HepG2 (cell line): ENCODE measurements around the gene LIME1. TPM values are rescaled to one million over a fixed set of nuclear protein-coding genes. Genes with fewer than 3 reads are reported as not detected.

Experiments
- RARA ChIP-seq: IDR thresholded peaks from 2 replicates; pipeline ENCODE4 v1.6.1; 2016; ENCODE audit warnings: missing genetic modification reagents, missing compliant biosample characterization
- SMARCE1 ChIP-seq: fragments of 450-650 bp; IDR thresholded peaks from 2 replicates; pipeline ENCODE4 v1.6.1; 2017; ENCODE audit warnings: borderline replicate concordance
- polyA plus RNA-seq, 8 experiments: library from polyadenylated mRNA; depleted of rRNA in 3 of 8; stranded (reverse) in 7 of 8; unstranded in 1 of 8; fragments of >200 nt; fragmentation: Illumina TruSeq in 4 of 8; extraction: Trizol in 4 of 8; gene quantifications; 2 replicates each; pipeline versions ENCODE4 v1.2.1 to v1.2.3, GENCODE V29; 2011 to 2016; ENCODE audit warnings: low read depth in 4 of 8, missing spikeins in 1 of 8, mixed read lengths in 1 of 8; ENCODE audit not compliant: insufficient read depth in 1 of 8
- total RNA-seq, 5 experiments: library from RNA; depleted of rRNA; stranded (reverse); fragments of >200 nt; fragmentation: Illumina TruSeq; extraction: Trizol; gene quantifications; 2 replicates each; pipeline ENCODE4 v1.2.3, GENCODE V29; 2016; ENCODE audit warnings: low read depth in 1 of 5
- TF ChIP-seq, protein P1 (sequence below): sonication (generic); formaldehyde crosslinking; IDR thresholded peaks from 2 replicates; pipeline ENCODE4 v1.5.1; 2020; ENCODE audit warnings: mild to moderate bottlenecking, missing genetic modification reagents, moderate library complexity
- TF ChIP-seq, protein P2 (sequence below): sonication (generic); formaldehyde crosslinking; IDR thresholded peaks from 2 replicates; pipeline ENCODE4 v1.5.0; 2020; ENCODE audit warnings: mild to moderate bottlenecking, missing genetic modification reagents
- TF ChIP-seq, protein P3 (sequence below): sonication (generic); formaldehyde crosslinking; IDR thresholded peaks from 2 replicates; pipeline ENCODE4 v1.5.0; 2020; ENCODE audit warnings: missing genetic modification reagents, mild to moderate bottlenecking, borderline replicate concordance
- TF ChIP-seq, protein P4 (sequence below): sonication (generic); formaldehyde crosslinking; IDR thresholded peaks from 2 replicates; pipeline ENCODE4 v1.5.0; 2020; ENCODE audit warnings: mild to moderate bottlenecking, missing genetic modification reagents, moderate library complexity
- TF ChIP-seq, protein P5 (sequence below): sonication (generic); formaldehyde crosslinking; IDR thresholded peaks from 2 replicates; pipeline ENCODE4 v1.8.1; 2022; ENCODE audit warnings: low read depth, mild to moderate bottlenecking, missing genetic modification reagents
- TF ChIP-seq, protein P6 (sequence below): sonication (generic); formaldehyde crosslinking; IDR thresholded peaks from 2 replicates; pipeline ENCODE4 v1.9.0; 2021; ENCODE audit warnings: missing genetic modification reagents, borderline replicate concordance
- TF ChIP-seq, protein P7 (sequence below): sonication (generic); formaldehyde crosslinking; IDR thresholded peaks from 2 replicates; pipeline ENCODE4 v1.4.0; 2020; ENCODE audit warnings: missing genetic modification reagents

Gene LIME1
- total and polyA plus RNA-seq, 2 of the 13 experiments (the other 11 are each of a cell fraction or from before 2014, with no cell fraction given): 13.0 to 61.5 TPM

DNA sequence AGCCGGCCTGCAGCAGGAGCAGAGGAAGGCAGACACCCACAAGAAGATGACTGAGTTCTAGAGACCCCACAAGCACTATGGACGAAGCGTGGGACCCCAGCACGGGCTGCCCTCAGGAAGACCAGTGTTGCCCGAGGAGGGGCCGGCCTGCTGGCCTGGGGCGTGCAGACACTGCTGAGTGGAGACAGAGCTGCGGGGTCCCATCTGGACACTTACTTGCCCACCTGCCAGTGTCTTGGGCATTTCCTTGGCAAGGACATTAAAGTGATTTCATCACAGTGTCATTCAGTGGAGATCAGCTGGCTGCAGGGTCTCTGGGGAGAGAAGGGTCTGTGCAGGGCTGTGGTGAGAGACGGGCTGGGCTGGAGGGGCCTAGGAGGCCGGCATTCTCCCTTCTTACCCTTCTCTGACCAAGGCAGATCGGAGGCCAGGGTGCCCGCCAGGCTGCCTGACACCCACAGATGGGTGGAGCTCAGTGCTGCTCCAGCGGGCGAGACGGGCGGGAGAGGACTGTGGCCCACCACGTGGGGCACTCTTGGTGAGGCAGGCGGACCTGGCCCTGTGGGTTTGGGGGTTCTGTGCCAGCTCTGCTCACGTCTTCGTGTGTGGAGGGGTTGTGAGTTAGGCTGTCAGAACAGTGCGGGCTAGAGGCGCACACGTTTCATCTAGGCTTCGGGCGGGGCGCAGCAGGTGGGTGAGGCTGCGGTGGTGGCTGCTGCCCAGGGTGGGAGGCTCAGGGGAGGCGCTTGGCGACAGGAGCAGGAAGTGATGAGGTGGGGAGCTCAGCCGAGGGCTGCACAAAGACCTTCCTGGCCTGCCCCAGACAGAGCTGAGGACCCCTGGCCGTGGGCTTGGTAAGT, at the start of gene LIME1 (continued):
- TF ChIP-seq, protein P1, sequence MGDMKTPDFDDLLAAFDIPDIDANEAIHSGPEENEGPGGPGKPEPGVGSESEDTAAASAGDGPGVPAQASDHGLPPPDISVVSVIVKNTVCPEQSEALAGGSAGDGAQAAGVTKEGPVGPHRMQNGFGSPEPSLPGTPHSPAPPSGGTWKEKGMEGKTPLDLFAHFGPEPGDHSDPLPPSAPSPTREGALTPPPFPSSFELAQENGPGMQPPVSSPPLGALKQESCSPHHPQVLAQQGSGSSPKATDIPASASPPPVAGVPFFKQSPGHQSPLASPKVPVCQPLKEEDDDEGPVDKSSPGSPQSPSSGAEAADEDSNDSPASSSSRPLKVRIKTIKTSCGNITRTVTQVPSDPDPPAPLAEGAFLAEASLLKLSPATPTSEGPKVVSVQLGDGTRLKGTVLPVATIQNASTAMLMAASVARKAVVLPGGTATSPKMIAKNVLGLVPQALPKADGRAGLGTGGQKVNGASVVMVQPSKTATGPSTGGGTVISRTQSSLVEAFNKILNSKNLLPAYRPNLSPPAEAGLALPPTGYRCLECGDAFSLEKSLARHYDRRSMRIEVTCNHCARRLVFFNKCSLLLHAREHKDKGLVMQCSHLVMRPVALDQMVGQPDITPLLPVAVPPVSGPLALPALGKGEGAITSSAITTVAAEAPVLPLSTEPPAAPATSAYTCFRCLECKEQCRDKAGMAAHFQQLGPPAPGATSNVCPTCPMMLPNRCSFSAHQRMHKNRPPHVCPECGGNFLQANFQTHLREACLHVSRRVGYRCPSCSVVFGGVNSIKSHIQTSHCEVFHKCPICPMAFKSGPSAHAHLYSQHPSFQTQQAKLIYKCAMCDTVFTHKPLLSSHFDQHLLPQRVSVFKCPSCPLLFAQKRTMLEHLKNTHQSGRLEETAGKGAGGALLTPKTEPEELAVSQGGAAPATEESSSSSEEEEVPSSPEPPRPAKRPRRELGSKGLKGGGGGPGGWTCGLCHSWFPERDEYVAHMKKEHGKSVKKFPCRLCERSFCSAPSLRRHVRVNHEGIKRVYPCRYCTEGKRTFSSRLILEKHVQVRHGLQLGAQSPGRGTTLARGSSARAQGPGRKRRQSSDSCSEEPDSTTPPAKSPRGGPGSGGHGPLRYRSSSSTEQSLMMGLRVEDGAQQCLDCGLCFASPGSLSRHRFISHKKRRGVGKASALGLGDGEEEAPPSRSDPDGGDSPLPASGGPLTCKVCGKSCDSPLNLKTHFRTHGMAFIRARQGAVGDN (CRISPR knock-in tag): no peak
- TF ChIP-seq, protein P2, sequence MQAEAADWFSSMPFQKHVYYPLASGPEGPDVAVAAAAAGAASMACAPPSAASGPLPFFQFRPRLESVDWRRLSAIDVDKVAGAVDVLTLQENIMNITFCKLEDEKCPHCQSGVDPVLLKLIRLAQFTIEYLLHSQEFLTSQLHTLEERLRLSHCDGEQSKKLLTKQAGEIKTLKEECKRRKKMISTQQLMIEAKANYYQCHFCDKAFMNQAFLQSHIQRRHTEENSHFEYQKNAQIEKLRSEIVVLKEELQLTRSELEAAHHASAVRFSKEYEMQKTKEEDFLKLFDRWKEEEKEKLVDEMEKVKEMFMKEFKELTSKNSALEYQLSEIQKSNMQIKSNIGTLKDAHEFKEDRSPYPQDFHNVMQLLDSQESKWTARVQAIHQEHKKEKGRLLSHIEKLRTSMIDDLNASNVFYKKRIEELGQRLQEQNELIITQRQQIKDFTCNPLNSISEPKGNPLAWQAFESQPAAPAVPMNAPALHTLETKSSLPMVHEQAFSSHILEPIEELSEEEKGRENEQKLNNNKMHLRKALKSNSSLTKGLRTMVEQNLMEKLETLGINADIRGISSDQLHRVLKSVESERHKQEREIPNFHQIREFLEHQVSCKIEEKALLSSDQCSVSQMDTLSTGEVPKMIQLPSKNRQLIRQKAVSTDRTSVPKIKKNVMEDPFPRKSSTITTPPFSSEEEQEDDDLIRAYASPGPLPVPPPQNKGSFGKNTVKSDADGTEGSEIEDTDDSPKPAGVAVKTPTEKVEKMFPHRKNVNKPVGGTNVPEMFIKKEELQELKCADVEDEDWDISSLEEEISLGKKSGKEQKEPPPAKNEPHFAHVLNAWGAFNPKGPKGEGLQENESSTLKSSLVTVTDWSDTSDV (CRISPR knock-in tag): no peak
- TF ChIP-seq RARA: no peak
- TF ChIP-seq, protein P3, sequence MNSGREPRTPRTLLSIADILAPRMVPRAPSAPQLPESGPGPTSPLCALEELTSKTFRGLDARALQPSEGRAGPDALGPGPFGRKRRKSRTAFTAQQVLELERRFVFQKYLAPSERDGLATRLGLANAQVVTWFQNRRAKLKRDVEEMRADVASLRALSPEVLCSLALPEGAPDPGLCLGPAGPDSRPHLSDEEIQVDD (CRISPR knock-in tag): no peak
- TF ChIP-seq, protein P4, sequence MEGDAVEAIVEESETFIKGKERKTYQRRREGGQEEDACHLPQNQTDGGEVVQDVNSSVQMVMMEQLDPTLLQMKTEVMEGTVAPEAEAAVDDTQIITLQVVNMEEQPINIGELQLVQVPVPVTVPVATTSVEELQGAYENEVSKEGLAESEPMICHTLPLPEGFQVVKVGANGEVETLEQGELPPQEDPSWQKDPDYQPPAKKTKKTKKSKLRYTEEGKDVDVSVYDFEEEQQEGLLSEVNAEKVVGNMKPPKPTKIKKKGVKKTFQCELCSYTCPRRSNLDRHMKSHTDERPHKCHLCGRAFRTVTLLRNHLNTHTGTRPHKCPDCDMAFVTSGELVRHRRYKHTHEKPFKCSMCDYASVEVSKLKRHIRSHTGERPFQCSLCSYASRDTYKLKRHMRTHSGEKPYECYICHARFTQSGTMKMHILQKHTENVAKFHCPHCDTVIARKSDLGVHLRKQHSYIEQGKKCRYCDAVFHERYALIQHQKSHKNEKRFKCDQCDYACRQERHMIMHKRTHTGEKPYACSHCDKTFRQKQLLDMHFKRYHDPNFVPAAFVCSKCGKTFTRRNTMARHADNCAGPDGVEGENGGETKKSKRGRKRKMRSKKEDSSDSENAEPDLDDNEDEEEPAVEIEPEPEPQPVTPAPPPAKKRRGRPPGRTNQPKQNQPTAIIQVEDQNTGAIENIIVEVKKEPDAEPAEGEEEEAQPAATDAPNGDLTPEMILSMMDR (CRISPR knock-in tag): no peak
- TF ChIP-seq, protein P5, sequence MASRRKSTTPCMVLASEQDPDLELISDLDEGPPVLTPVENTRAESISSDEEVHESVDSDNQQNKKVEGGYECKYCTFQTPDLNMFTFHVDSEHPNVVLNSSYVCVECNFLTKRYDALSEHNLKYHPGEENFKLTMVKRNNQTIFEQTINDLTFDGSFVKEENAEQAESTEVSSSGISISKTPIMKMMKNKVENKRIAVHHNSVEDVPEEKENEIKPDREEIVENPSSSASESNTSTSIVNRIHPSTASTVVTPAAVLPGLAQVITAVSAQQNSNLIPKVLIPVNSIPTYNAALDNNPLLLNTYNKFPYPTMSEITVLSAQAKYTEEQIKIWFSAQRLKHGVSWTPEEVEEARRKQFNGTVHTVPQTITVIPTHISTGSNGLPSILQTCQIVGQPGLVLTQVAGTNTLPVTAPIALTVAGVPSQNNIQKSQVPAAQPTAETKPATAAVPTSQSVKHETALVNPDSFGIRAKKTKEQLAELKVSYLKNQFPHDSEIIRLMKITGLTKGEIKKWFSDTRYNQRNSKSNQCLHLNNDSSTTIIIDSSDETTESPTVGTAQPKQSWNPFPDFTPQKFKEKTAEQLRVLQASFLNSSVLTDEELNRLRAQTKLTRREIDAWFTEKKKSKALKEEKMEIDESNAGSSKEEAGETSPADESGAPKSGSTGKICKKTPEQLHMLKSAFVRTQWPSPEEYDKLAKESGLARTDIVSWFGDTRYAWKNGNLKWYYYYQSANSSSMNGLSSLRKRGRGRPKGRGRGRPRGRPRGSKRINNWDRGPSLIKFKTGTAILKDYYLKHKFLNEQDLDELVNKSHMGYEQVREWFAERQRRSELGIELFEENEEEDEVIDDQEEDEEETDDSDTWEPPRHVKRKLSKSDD (CRISPR knock-in tag): no peak; the same call in 1 of the 2 replicates
- TF ChIP-seq SMARCE1: no peak
- TF ChIP-seq, protein P6, sequence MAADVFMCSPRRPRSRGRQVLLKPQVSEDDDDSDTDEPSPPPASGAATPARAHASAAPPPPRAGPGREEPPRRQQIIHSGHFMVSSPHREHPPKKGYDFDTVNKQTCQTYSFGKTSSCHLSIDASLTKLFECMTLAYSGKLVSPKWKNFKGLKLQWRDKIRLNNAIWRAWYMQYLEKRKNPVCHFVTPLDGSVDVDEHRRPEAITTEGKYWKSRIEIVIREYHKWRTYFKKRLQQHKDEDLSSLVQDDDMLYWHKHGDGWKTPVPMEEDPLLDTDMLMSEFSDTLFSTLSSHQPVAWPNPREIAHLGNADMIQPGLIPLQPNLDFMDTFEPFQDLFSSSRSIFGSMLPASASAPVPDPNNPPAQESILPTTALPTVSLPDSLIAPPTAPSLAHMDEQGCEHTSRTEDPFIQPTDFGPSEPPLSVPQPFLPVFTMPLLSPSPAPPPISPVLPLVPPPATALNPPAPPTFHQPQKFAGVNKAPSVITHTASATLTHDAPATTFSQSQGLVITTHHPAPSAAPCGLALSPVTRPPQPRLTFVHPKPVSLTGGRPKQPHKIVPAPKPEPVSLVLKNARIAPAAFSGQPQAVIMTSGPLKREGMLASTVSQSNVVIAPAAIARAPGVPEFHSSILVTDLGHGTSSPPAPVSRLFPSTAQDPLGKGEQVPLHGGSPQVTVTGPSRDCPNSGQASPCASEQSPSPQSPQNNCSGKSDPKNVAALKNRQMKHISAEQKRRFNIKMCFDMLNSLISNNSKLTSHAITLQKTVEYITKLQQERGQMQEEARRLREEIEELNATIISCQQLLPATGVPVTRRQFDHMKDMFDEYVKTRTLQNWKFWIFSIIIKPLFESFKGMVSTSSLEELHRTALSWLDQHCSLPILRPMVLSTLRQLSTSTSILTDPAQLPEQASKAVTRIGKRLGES: no peak
- TF ChIP-seq, protein P7, sequence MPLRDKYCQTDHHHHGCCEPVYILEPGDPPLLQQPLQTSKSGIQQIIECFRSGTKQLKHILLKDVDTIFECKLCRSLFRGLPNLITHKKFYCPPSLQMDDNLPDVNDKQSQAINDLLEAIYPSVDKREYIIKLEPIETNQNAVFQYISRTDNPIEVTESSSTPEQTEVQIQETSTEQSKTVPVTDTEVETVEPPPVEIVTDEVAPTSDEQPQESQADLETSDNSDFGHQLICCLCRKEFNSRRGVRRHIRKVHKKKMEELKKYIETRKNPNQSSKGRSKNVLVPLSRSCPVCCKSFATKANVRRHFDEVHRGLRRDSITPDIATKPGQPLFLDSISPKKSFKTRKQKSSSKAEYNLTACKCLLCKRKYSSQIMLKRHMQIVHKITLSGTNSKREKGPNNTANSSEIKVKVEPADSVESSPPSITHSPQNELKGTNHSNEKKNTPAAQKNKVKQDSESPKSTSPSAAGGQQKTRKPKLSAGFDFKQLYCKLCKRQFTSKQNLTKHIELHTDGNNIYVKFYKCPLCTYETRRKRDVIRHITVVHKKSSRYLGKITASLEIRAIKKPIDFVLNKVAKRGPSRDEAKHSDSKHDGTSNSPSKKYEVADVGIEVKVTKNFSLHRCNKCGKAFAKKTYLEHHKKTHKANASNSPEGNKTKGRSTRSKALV (CRISPR knock-in tag): no peak
